ENCODE data around the gene PCDHGB5.
"Not testable (repeated sequence)": the region's sequence is repeated elsewhere in the genome, so short reads cannot be mapped to it uniquely, and the experiment has no call there.

Gene PCDHGB5

DNA sequence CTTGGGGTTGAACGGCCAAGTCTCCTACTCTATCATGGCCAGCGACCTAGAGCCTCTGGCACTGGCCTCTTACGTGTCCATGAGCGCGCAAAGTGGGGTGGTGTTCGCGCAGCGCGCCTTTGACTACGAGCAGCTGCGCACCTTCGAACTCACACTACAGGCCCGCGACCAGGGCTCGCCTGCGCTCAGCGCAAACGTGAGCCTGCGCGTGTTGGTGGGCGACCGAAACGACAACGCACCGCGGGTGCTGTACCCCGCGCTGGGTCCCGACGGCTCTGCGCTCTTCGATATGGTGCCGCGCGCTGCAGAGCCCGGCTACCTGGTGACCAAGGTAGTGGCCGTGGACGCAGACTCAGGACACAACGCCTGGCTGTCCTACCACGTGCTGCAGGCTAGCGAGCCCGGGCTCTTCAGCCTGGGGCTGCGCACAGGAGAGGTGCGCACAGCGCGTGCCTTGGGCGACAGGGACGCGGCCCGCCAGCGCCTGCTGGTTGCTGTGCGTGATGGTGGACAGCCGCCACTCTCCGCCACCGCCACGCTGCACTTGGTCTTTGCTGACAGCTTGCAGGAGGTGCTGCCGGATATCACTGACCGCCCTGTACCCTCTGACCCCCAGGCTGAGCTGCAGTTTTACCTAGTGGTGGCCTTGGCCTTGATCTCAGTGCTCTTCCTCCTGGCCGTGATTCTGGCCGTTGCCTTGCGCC lies 2.0 kb downstream of the PCDHGB5 start:
- H3K27ac ChIP-seq: no peak overlapping the region
- TF ChIP-seq, protein P1, sequence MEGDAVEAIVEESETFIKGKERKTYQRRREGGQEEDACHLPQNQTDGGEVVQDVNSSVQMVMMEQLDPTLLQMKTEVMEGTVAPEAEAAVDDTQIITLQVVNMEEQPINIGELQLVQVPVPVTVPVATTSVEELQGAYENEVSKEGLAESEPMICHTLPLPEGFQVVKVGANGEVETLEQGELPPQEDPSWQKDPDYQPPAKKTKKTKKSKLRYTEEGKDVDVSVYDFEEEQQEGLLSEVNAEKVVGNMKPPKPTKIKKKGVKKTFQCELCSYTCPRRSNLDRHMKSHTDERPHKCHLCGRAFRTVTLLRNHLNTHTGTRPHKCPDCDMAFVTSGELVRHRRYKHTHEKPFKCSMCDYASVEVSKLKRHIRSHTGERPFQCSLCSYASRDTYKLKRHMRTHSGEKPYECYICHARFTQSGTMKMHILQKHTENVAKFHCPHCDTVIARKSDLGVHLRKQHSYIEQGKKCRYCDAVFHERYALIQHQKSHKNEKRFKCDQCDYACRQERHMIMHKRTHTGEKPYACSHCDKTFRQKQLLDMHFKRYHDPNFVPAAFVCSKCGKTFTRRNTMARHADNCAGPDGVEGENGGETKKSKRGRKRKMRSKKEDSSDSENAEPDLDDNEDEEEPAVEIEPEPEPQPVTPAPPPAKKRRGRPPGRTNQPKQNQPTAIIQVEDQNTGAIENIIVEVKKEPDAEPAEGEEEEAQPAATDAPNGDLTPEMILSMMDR (conservative IDR thresholded peaks at IDR 0.05): no peak

DNA sequence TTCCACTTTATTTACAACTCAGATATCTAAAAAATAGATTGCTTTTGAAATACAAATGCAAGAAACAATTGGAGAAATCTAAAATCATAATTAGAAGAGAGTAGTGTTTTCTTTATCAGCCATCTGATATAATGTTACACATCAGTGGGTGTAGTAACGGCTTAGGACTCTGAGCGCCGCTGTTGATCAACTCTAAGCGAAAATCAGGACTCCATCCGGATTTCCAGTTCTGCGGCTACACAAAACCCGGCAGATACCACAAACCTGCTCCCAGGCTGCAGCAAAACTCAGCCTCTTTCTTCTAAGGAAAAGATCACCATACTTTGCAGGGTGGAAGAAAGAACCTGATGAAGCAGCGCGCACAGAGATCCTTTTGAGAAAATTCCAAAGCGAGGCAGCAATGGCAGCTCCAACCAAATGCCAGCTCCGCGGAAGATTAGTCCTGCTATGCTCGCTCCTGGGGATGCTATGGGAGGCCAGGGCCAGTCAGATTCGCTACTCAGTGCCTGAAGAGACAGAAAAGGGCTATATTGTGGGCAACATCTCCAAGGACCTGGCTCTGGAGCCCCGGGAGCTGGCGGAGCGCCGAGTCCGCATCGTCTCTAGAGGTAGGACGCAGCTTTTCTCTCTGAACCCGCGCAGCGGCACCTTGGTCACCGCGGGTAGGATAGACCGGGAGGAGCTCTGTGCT lies 5.0 kb downstream of the PCDHGB5 start, which contains the start of gene PCDHGA9:
TSS of gene PCDHGA9 (plus strand) at position 226 of the 691 bp plus-strand sequence. CDS start at position 401, 175 bp downstream.
- H3K27ac ChIP-seq: no peak within 1 kb of the TSS

DNA sequence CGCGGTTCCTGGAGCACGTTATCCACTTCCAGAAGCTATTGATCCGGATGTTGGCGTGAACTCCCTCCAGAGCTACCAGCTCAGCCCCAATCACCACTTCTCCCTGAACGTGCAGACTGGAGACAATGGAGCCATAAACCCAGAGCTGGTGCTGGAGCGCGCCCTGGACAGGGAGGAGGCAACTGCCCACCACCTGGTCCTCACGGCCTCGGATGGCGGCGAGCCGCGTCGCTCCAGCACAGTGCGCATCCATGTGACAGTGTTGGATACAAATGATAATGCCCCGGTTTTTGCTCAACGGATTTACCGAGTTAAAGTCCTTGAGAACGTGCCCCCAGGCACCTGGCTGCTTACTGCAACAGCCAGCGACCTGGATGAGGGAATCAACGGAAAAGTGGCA lies 5.6 kb downstream of the PCDHGB5 start:
- TF ChIP-seq, protein P1 (conservative IDR thresholded peaks at IDR 0.05): no peak
- H3K27ac ChIP-seq: no peak overlapping the region

More for the DNA sequence above, 5.0 kb downstream of the PCDHGB5 start, which contains the start of gene PCDHGA9:
- TF ChIP-seq, protein P1 (conservative IDR thresholded peaks at IDR 0.05): peak; percentile 63

DNA sequence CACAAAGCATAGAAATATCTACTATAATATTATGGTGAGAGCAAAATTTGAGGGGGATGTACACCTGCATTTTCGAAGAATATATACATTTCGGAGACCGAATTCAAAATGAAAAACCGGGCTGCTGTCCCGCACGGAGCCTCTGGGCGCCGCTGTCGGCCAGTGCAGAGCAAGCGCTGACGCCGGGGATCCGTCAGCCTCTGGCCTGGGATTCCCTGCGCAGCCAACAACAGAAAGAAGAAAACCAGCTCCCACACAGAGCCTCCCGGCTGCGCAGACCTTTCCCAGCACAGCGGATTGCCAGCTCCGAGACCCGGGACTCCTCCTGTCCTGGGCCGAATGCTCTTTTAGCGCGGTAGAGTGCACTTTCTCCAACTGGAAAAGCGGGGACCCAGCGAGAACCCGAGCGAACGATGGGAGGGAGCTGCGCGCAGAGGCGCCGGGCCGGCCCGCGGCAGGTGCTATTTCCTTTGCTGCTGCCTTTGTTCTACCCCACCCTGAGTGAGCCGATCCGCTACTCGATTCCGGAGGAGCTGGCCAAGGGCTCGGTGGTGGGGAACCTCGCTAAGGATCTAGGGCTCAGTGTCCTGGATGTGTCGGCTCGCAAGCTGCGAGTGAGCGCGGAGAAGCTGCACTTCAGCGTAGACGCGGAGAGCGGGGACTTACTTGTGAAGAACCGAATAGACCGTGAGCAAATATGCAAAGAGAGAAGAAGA lies 10.2 kb downstream of the PCDHGB5 start, which contains the start of gene PCDHGB6:
TSS of gene PCDHGB6 (plus strand) at position 232 of the 716 bp plus-strand sequence. CDS start at position 414, 182 bp downstream.
- not testable (repeated sequence) for H3K27ac ChIP-seq

DNA sequence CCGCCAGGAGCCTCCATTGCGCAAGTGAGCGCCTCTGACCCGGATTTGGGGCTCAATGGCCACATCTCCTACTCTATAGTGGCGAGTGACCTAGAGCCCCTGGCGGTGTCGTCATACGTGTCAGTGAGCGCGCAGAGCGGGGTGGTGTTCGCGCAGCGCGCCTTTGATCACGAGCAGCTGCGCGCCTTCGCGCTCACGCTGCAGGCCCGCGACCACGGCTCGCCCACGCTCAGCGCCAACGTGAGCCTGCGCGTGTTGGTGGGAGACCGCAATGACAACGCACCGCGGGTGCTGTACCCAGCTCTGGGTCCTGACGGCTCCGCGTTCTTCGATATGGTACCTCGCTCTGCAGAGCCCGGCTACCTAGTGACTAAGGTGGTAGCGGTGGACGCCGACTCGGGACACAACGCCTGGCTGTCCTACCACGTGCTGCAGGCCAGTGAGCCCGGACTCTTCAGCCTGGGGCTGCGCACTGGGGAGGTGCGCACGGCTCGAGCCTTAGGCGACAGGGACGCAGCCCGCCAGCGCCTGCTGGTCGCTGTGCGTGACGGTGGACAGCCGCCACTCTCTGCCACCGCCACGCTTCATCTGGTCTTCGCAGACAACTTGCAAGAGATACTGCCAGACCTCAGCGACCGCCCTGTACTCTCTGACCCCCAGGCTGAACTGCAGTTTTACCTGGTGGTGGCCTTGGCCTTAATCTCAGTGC lies 12.0 kb downstream of the PCDHGB5 start:
- H3K27ac ChIP-seq: no peak overlapping the region
- TF ChIP-seq, protein P1 (conservative IDR thresholded peaks at IDR 0.05): no peak

DNA sequence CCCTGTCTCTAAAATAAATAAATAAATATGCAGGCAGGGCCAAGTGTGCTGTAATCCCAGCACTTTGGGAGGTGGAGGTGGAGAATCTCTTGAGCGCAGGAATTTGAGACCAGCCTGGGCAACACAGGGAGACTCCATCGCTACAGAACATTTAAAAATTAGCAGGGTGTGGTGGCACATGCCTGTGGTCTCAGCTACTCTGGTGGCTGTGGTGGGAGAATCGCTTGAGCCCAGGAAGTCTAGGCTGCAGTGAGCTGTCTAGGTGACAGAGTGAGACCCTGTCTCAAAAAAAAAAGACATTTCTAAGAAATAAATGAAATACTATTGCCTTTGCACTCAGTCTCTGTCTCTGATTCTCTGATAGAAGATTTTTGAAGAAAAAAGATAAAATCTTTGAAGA lies 13.8 kb downstream of the PCDHGB5 start:
- TF ChIP-seq, protein P1 (conservative IDR thresholded peaks at IDR 0.05): no peak
- H3K27ac ChIP-seq: no peak overlapping the region

DNA sequence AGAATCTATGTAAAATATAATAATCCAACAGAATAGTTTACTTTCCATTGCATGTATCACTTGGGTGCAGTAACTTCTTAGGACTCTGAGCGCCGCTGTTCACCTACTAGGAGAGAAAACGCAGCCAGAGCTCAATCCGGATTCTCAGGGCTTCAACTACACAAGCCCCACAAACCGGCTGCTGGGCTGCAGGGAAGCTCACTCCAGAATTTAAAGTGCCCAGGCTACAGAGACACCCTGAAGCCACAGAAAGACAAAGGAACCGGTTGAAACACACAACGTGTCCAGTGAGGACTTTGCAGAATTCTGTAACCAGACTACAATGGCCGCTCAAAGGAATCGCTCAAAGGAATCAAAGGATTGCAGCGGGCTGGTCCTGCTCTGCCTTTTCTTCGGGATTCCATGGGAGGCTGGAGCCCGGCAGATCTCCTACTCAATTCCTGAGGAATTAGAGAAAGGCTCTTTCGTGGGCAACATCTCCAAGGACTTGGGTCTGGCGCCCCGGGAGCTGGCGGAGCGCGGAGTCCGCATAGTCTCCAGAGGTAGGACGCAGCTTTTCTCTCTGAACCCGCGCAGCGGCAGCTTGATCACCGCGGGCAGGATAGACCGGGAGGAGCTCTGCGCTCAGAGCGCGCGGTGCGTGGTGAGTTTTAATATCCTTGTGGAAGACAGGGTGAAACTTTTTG lies 15.2 kb downstream of the PCDHGB5 start, which contains the start of gene PCDHGA10:
TSS of gene PCDHGA10 (plus strand) at position 134 of the 686 bp plus-strand sequence. CDS start at position 323, 189 bp downstream.
- no peak within 1 kb of the TSS for H3K27ac ChIP-seq
- TF ChIP-seq, protein P1 (conservative IDR thresholded peaks at IDR 0.05): peak; percentile 63
